IPS-NIHi7 (cell line): ENCODE results near the gene ZFP91.

Source experiments
- DNase-seq: peaks from one replicate; pipeline ENCODE4 v3.0.0; 2012; ENCODE audit warnings: mixed read lengths; ENCODE audit errors: extremely low spot score

ZFP91 gene

DNA sequence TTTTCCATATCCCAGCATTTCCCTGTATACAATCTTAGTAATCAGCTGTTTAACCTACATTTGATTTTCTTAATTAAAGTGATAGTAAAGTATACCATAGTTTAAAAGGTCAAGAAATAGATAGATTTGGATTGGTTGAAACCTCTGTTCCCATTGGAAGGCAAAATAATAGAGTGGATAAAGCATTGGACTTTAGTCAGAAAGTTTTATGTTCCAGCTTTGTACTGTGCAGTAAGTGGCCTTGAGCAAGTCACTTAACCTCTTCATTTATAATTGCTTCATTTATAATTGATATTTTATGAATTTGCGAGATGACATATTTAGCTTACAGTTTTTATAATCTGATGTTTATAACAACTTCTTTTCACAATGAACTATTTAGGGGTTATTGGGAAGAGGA is 3.6 kb downstream of the ZFP91 start:
- no peak for DNase-seq

DNA sequence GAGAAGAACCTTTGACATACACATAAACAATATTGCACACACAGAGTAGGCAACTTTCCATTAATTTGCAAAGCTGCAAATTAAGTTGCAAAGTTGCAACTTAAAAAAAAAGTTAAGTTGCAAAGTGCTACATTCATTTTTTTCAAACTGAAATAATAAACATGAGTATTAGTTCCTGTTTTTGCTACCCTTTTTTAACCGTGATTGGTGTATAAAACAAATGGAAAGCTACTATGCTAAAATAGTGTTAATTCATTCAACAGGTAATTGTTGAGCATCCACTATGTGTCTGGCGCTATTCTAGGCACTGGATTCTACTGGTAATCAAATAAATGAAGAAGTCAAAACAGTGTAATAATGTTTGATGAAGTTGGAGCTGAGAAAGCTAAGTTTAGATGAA is 8.1 kb downstream of the ZFP91 start:
- no peak for DNase-seq

DNA sequence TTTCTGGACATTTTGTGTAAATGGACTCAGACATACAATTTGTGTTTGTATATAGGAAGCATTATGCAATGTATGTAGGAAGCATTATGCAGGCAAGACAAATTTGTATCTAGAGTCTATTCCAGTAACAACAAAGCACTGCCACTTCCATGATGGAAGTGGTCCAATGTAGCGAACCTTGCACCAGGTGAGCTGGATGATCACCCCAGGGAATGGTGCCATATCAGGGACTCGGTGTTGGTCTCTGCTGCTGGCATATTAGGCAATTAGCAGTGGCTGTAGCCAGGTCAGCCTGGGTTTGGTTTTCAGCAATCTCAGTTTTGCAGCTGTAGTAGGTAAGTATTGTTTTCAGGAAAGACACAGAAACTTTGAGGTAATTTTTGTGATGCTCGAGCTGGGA is 12.8 kb downstream of the ZFP91 start:
- DNase-seq = no peak

GRCh38 chr11:58592760-58593472 is 14.1 kb downstream of the ZFP91 start:
- DNase-seq = no peak

DNA sequence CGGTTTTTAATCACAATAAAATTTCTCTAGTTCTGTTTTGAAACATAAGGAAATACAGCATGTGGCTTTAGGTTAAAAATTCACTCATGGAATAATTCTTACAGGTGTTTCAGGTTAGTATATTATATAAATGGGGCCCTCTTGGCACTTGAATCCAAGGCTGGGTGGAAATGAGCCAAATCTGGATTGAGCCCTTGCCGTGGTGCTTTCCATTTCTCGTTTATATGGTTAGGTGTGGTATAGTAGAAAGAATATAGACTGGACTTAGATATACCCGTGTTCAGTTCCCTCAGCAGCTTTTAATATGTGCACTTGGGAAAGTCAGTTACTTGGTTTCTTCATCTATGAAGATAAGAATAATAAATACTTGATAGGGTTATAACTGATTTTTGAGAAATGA is 16.0 kb downstream of the ZFP91 start:
- no peak for DNase-seq

DNA sequence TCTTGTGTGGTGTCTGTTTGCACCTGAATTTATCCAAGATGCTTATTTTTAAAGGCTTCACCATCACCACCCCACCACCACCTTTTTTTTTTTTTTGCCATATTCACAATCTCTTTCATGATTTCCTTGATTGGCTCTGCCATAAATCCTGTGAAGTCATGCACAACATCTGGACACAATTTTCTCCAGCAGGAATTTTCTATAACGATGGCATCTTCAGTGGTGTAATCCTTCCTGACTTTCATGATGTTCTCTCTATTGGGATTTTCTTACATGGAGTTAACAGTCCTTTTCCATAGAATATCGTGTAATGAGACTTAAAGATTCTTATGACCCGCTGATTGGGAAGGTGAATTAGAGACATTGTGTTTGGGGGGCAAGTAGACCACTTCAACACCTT is 17.8 kb downstream of the ZFP91 start:
- no peak for DNase-seq

- no peak for DNase-seq
Observed at GRCh38 chr11:58597486-58598144, 18.8 kb downstream of the ZFP91 start.

DNA sequence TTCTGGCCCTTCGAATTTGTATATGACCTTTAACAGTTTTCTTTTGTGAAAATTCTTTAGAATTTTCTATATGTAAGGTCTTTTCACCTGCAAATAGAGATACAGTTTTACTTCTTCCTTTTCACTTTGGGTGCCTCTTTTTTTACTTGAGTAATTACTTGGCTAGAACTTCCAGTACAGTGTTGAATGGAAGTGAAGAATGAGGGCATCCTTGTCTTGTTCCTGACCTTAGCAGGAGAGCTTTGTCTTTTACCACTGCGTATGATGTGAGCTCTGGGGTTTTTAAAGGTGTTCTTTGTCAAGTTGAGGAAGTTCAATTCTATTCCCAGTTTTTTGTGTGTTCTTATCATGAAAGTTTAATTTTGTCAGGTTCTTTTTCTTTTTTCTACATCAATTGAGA is 21.6 kb downstream of the ZFP91 start:
- DNase-seq = no peak

- DNase-seq = no peak
Observed at GRCh38 chr11:58606930-58607714, 28.3 kb downstream of the ZFP91 start.

DNA sequence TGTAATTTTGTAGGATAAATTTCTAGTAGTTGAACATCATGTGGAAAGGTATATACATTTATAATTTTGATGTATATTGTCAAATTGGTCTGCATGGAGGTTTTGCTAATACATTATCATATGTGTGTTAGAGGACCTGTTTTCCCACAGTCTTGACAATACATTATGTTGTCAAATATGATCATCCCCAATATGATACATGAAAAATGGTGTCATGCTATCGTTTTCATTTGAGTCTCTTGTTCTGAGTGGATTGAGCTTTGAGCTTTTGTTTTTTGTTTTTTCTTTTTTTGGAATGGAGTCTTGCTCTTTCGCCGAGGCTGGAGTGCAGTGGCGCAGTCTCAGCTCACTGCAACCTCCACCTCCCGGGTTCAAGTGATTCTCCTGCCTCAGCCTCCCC is 29.5 kb downstream of the ZFP91 start:
- no peak for DNase-seq

- DNase-seq = no peak
Observed at GRCh38 chr11:58609723-58610122, 30.9 kb downstream of the ZFP91 start.

- no peak for DNase-seq
Observed at GRCh38 chr11:58613228-58613627, 34.4 kb downstream of the ZFP91 start.

GRCh38 chr11:58615559-58615958 is 36.7 kb downstream of the ZFP91 start:
- DNase-seq = no peak

- no peak for DNase-seq
Observed at GRCh38 chr11:58616594-58616993, 37.7 kb downstream of the ZFP91 start.

GRCh38 chr11:58617976-58618557 is 39.2 kb downstream of the ZFP91 start:
- DNase-seq = peak; percentile 32

DNA sequence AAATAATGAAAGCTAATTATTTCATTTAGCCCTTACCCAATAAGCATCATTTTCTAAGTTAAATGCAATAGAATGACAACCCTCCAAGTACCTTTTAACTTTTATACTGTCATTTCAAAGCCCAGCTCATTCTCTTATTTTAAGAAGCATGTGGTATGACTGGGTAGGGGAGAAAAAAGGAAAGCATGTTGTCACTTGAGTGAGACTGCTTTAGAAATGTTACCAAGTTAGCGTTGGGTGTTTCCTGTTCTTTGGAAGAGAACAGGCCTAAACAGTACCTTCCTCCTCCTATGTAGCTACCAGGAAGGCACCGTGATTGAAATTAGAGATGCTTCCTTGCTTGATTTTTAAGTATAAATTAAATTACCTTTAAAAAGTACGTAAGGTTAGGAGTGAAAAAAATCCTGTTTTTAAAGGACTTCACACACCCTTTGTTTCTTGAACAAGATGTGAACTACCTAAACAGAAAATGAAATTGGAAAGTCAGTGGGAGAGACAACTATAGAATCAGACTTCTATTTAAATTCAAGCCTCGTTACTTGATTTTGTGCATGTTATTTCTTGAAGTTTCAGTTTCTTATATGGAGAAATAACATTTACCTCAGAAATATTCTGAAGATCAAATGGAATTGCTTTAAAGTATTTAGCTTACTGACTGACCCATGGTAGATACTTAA is 42.9 kb downstream of the ZFP91 start:
- DNase-seq = no peak

GRCh38 chr11:58622344-58622743 is 43.5 kb downstream of the ZFP91 start, which contains the start of gene CNTF:
Gene CNTF, plus strand, starts transcription at chr11:58622665. Its CDS starts 88 bp downstream, at chr11:58622753.
- DNase-seq = no peak

- DNase-seq = no peak
Observed at GRCh38 chr11:58625086-58625485, 46.2 kb downstream of the ZFP91 start.

DNA sequence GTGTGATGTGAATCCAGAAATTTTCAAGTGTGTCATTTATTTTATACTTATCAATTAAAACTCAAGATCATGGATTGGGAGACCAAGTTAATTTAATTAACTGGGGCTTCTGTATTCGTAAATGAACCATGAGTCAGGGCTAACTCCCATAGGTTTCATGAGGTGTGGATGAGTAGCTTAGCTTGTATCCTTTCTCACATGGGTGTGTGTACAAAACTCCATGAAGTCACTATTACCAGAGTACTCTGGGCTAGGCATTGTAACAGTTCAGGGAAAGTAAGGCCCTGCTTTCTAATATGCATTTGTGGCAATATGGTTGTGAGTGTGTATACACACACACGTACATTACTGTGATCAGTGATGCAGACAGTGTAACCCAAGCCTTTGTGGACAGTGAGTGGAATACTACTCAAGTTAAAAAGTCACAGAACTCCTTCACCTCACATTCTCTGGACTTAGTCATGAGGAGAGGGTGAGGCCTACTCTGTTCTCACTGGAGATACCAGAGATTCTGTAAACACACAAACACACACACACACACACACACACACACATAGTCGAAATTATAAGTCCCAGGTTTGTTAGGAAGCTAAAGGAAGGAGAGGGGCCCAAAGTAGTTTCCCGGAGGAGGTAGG is 47.1 kb downstream of the ZFP91 start:
- DNase-seq = no peak

DNA sequence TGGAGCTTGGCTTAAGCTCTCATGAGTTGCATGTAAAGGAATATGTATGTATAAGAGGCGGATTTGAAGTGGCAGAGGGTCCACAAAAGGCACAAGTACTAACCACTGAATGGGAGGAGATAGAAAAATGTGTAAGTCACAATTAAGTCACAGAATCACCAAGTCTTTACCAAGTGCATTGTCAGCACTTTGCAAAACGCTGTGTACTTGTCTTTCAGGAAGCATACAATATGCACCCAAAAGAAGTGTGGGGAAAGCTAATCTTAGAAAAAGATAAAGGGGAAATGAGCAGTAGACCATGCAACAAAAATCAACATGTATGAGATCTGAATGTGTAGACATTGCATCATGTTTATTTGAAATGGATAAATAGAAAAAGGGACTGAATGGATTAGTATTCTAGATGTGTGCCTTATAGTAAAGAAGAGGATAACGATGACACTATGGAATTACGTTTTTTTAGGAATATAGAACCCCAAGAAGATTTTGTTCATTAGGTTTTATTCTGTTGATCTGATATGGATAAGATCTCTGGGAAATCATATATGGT is 48.1 kb downstream of the ZFP91 start:
- no peak for DNase-seq

- DNase-seq = no peak
Observed at GRCh38 chr11:58628446-58628845, 49.6 kb downstream of the ZFP91 start.
